HepG2 (cell line): Measurements from ENCODE around the gene PLSCR3. TPM values are rescaled to one million over a fixed set of nuclear protein-coding genes. Genes with fewer than 3 reads are reported as not detected.

Experiments
- ATAC-seq: fragments of 200-7000 bp; cut with Tn5 transposase; 3 replicates; pipeline ENCODE4 v1.9.1; 2020; ENCODE audit warnings: mild to moderate bottlenecking, moderate library complexity
- BruUV-seq: library from RNA; stranded (reverse); fragments of 400-500 nt; replicated peaks from 2 replicates; lab custom pipeline; 2021; lab: Mats Ljungman, UMichigan
- CTCF ChIA-PET: fragments of 300-600 bp; formaldehyde crosslinking; extraction: SDS; loops from one replicate; lab custom pipeline; 2021; ENCODE audit warnings: low total read pairs, inconsistent platforms, low intra/inter-chr PET ratio; lab: Yijun Ruan, JAX
- POLR2A ChIA-PET: fragments of 350-600 bp; sonication (Branson Sonifier 250); formaldehyde crosslinking; loops from one replicate; lab custom pipeline; 2020; ENCODE audit warnings: antibody characterized with exemption, inconsistent platforms; lab: Yijun Ruan, JAX
- DNase-seq: peaks from one replicate; pipeline ENCODE4 v3.0.0-alpha.2; 2015; ENCODE audit warnings: low spot score
- FAIRE-seq: peaks from 3 replicates; lab custom pipeline; 2011; peaks lifted over from hg19 to GRCh38; lab: Jason Lieb, UNC
- H2AFZ ChIP-seq: one replicate; pipeline ENCODE4 v1.6.1; 2011; ENCODE audit warnings: low read length, inconsistent platforms
- H3K27ac ChIP-seq: fragments of 300-600 bp; 3 replicates; pipeline ENCODE4 v1.8.0; 2011; ENCODE audit warnings: mixed run types, mild to moderate bottlenecking, mixed read lengths, low read length, inconsistent platforms; ENCODE audit not compliant: insufficient read depth; ENCODE audit errors: extremely low read length
- H3K27me3 ChIP-seq, 2 experiments: fragments of 200-600 bp in 1 of 2; 2 replicates in 1 of 2; 3 replicates in 1 of 2; pipeline versions ENCODE4 v1.6.0 to v1.8.0; 2011; ENCODE audit warnings: low read length in 2 of 2, mild to moderate bottlenecking in 2 of 2, moderate library complexity in 2 of 2, inconsistent platforms in 1 of 2; ENCODE audit not compliant: insufficient read depth in 2 of 2, control insufficient read depth in 1 of 2
- H3K36me3 ChIP-seq, 2 experiments: fragments of 200-600 bp in 1 of 2; replicated peaks in 1 of 2; 2 replicates in 1 of 2; 3 replicates in 1 of 2; pipeline versions ENCODE4 v1.5.1 to v1.8.0; 2011; ENCODE audit warnings: low read length in 2 of 2, inconsistent platforms in 1 of 2; ENCODE audit not compliant: insufficient read depth in 2 of 2, control insufficient read depth in 1 of 2
- H3K4me1 ChIP-seq: 2 replicates; pipeline ENCODE4 v1.5.1; 2012; ENCODE audit warnings: low read length, inconsistent platforms; ENCODE audit not compliant: insufficient read depth
- H3K4me2 ChIP-seq: 2 replicates; pipeline ENCODE4 v1.6.0; 2011; ENCODE audit warnings: low read depth, low read length, inconsistent platforms
- H3K4me3 ChIP-seq, 3 experiments: fragments of 200-600 bp in 1 of 3; sonication (generic), shearing (Covaris generic) in 1 of 3; replicated peaks in 1 of 3; 2 replicates each; pipeline ENCODE4 v1.5.1; 2011 to 2016; ENCODE audit warnings: low read length in 3 of 3, inconsistent platforms in 2 of 3, low read depth in 2 of 3, mild to moderate bottlenecking in 2 of 3, control low read depth in 1 of 3, mixed read lengths in 1 of 3; ENCODE audit not compliant: insufficient read depth in 1 of 3
- H3K79me2 ChIP-seq: one replicate; pipeline ENCODE4 v1.6.1; 2011; ENCODE audit warnings: low read length, inconsistent platforms; ENCODE audit not compliant: insufficient read depth
- H3K9ac ChIP-seq: 2 replicates; pipeline ENCODE4 v1.6.0; 2011; ENCODE audit warnings: mild to moderate bottlenecking, low read depth, low read length, inconsistent platforms; ENCODE audit not compliant: insufficient read depth
- H3K9me3 ChIP-seq: 2 replicates; pipeline ENCODE4 v1.5.1; 2012; ENCODE audit warnings: mild to moderate bottlenecking, low read length
- H4K20me1 ChIP-seq: 2 replicates; pipeline ENCODE4 v1.6.0; 2011; ENCODE audit warnings: inconsistent platforms, mild to moderate bottlenecking, low read length, moderate library complexity; ENCODE audit not compliant: insufficient read depth
- HMGA1 ChIP-seq: sonication (generic); formaldehyde crosslinking; conservative IDR thresholded peaks from 2 replicates; pipeline ENCODE4 v1.4.0; 2020; ENCODE audit warnings: missing genetic modification reagents
- JDP2 ChIP-seq: sonication (generic); formaldehyde crosslinking; IDR thresholded peaks from 2 replicates; pipeline ENCODE4 v1.8.1; 2022; ENCODE audit warnings: missing genetic modification reagents, borderline replicate concordance
- KMT2B ChIP-seq: IDR thresholded peaks from 2 replicates; pipeline ENCODE4 v1.6.1; 2016; ENCODE audit warnings: missing genetic modification reagents, missing compliant biosample characterization
- POGZ ChIP-seq: sonication (generic); formaldehyde crosslinking; IDR thresholded peaks from 2 replicates; pipeline ENCODE4 v1.4.0; 2020; ENCODE audit warnings: mild to moderate bottlenecking, missing genetic modification reagents
- ZNF124 ChIP-seq: sonication (generic); formaldehyde crosslinking; IDR thresholded peaks from 2 replicates; pipeline ENCODE4 v1.4.0; 2020; ENCODE audit warnings: missing genetic modification reagents
- ZNF614 ChIP-seq: IDR thresholded peaks from 2 replicates; pipeline ENCODE4 v1.6.1; 2018; ENCODE audit warnings: missing biosample characterization, missing genetic modification reagents, inconsistent platforms, borderline replicate concordance
- ZNF687 ChIP-seq: sonication (generic); formaldehyde crosslinking; IDR thresholded peaks from 2 replicates; pipeline ENCODE4 v1.5.1; 2020; ENCODE audit warnings: mild to moderate bottlenecking, missing genetic modification reagents, moderate library complexity
- WGBS: methylation state at CpG from one replicate; pipeline ENCODE4 v1.1.6; 2017; ENCODE audit warnings: low lambda C conversion rate; 5-methylcytosine and 5-hydroxymethylcytosine counted together
- in situ Hi-C: cut with HindIII; loops from 2 replicates; pipeline ENCODE4 v1.10.0; 2017; ENCODE audit warnings: low pct_unique_long_range_greater_than_20kb; ENCODE audit not compliant: extremely low pct_ligation_motif_present
- intact Hi-C: fragments of 100-400 bp; cut with micrococcal nuclease; formaldehyde crosslinking; loops from one replicate; pipeline ENCODE4 v1.10.0; 2022; ENCODE audit not compliant: unreplicated experiment
- polyA plus RNA-seq, 8 experiments: library from polyadenylated mRNA; depleted of rRNA in 3 of 8; stranded (reverse) in 7 of 8; unstranded in 1 of 8; fragments of >200 nt; fragmentation: Illumina TruSeq in 4 of 8; extraction: Trizol in 4 of 8; gene quantifications; 2 replicates each; pipeline versions ENCODE4 v1.2.1 to v1.2.3, GENCODE V29; 2011 to 2016; ENCODE audit warnings: low read depth in 4 of 8, missing spikeins in 1 of 8, mixed read lengths in 1 of 8; ENCODE audit not compliant: insufficient read depth in 1 of 8
- total RNA-seq, 5 experiments: library from RNA; depleted of rRNA; stranded (reverse); fragments of >200 nt; fragmentation: Illumina TruSeq; extraction: Trizol; gene quantifications; 2 replicates each; pipeline ENCODE4 v1.2.3, GENCODE V29; 2016; ENCODE audit warnings: low read depth in 1 of 5

The PLSCR3 gene
- total and polyA plus RNA-seq, 2 of the 13 experiments (the other 11 are each of a cell fraction or from before 2014, with no cell fraction given): 5.6 to 6.2 TPM

GRCh38 chr17:7432296-7432695, 38.0 kb upstream of the PLSCR3 start:
- TF ChIP-seq ZNF124 (CRISPR knock-in tag) (no peak), ZNF687 (no peak), ZNF614 (CRISPR knock-in tag) (no peak), KMT2B (CRISPR knock-in tag) (no peak), POGZ (no peak), HMGA1 (no peak), JDP2 (no peak)
- peaks cover 19% of the 10 kb centered on the region for H3K4me1 ChIP-seq
- H3K27ac ChIP-seq: no peak overlapping the region
- peaks cover 2% of the 10 kb centered on the region in 2 experiments; a peak in 3 of 5 replicates for H3K27me3 ChIP-seq
- H3K9ac ChIP-seq: no peak overlapping the region
- ChIA-PET CTCF (no interaction called here), POLR2A (interaction anchor here (0.8 to 1.1 kb wide), 2 partner anchors 28 kb away, joined by 3 to 4 read pairs; partner anchors contain the start of gene TMEM256)
- intact Hi-C loops (no loop called here), in situ Hi-C loops (no loop called here)
- no peak for DNase-seq
- no peaks in the 10 kb centered on the region for H3K79me2 ChIP-seq
- no peaks in the 10 kb centered on the region for H3K9me3 ChIP-seq
- H3K4me3 ChIP-seq: no peak overlapping the region
- FAIRE-seq: no peak
- no peaks in the 10 kb centered on the region for H4K20me1 ChIP-seq
- WGBS: 20% methylated on average over 3 of the region's 11 CpGs
- no peak for ATAC-seq
- H3K4me2 ChIP-seq: no peak overlapping the region
- no TSS peak for BruUV-seq
- no peaks in the 10 kb centered on the region for H3K36me3 ChIP-seq
- no peak overlapping the region for H2AFZ ChIP-seq
